HEK293 (cell line): ENCODE measurements around the gene BDP1.

Experiments
- HIC1 ChIP-seq: fragments of 450-650 bp; formaldehyde crosslinking; IDR thresholded peaks from 2 replicates; pipeline ENCODE4 v1.5.1; 2016; ENCODE audit warnings: missing biosample characterization, missing genetic modification characterization
- MYNN ChIP-seq: fragments of 450-650 bp; formaldehyde crosslinking; IDR thresholded peaks from 2 replicates; pipeline ENCODE4 v1.5.1; 2016; ENCODE audit warnings: missing biosample characterization, missing genetic modification characterization, borderline replicate concordance
- RBAK ChIP-seq: fragments of 450-650 bp; formaldehyde crosslinking; IDR thresholded peaks from 2 replicates; pipeline ENCODE4 v1.5.1; 2016; ENCODE audit warnings: missing biosample characterization, missing genetic modification characterization
- SETDB1 ChIP-seq: IDR thresholded peaks from one replicate; pipeline ENCODE4 v1.6.1; 2017; ENCODE audit warnings: mild to moderate bottlenecking, low read length, moderate library complexity, mixed read lengths; ENCODE audit not compliant: insufficient read length
- ZBTB17 ChIP-seq: fragments of 450-650 bp; formaldehyde crosslinking; IDR thresholded peaks from 2 replicates; pipeline ENCODE4 v1.5.1; 2016; ENCODE audit warnings: missing biosample characterization, missing genetic modification characterization
- ZBTB44 ChIP-seq: fragments of 450-650 bp; IDR thresholded peaks from 2 replicates; pipeline ENCODE4 v1.5.1; 2018; ENCODE audit warnings: missing biosample characterization, mild to moderate bottlenecking, missing genetic modification characterization
- ZBTB7A ChIP-seq: fragments of 450-650 bp; formaldehyde crosslinking; IDR thresholded peaks from 2 replicates; pipeline ENCODE4 v1.5.1; 2016; ENCODE audit warnings: low read depth, missing biosample characterization, missing genetic modification characterization
- ZNF140 ChIP-seq: fragments of 450-650 bp; formaldehyde crosslinking; IDR thresholded peaks from 2 replicates; pipeline ENCODE4 v1.5.1; 2016; ENCODE audit warnings: missing biosample characterization, missing genetic modification characterization
- ZNF146 ChIP-seq: fragments of 450-650 bp; formaldehyde crosslinking; IDR thresholded peaks from 2 replicates; pipeline ENCODE4 v1.5.1; 2016; ENCODE audit warnings: missing biosample characterization, missing genetic modification characterization
- ZNF280C ChIP-seq: fragments of 450-650 bp; formaldehyde crosslinking; IDR thresholded peaks from 2 replicates; pipeline ENCODE4 v1.5.1; 2016; ENCODE audit warnings: missing biosample characterization, missing genetic modification characterization
- ZNF335 ChIP-seq: fragments of 450-650 bp; formaldehyde crosslinking; conservative IDR thresholded peaks from 2 replicates; pipeline ENCODE4 v1.5.1; 2016; ENCODE audit warnings: missing biosample characterization, missing genetic modification characterization
- ZNF404 ChIP-seq: fragments of 450-650 bp; formaldehyde crosslinking; IDR thresholded peaks from 2 replicates; pipeline ENCODE4 v1.5.1; 2017; ENCODE audit warnings: missing biosample characterization, missing genetic modification characterization
- ZNF521 ChIP-seq: fragments of 450-650 bp; formaldehyde crosslinking; IDR thresholded peaks from 2 replicates; pipeline ENCODE4 v1.5.1; 2017; ENCODE audit warnings: missing biosample characterization, mild to moderate bottlenecking, missing genetic modification characterization
- ZNF571 ChIP-seq: fragments of 450-650 bp; formaldehyde crosslinking; IDR thresholded peaks from 2 replicates; pipeline ENCODE4 v1.5.0; 2017; ENCODE audit warnings: missing biosample characterization, missing genetic modification characterization
- ZNF626 ChIP-seq: fragments of 450-650 bp; sonication (Bioruptor Pico); formaldehyde crosslinking; IDR thresholded peaks from 2 replicates; pipeline ENCODE4 v1.5.1; 2018; ENCODE audit warnings: missing biosample characterization, missing genetic modification characterization, inconsistent platforms
- ZNF639 ChIP-seq: fragments of 450-650 bp; formaldehyde crosslinking; IDR thresholded peaks from 2 replicates; pipeline ENCODE4 v1.5.1; 2016; ENCODE audit warnings: missing biosample characterization, missing genetic modification characterization
- ZNF658 ChIP-seq: fragments of 450-650 bp; formaldehyde crosslinking; IDR thresholded peaks from 2 replicates; pipeline ENCODE4; 2016; ENCODE audit warnings: missing biosample characterization, missing genetic modification characterization
- ZNF830 ChIP-seq: fragments of 450-650 bp; IDR thresholded peaks from 2 replicates; pipeline ENCODE4 v1.5.0; 2018; ENCODE audit warnings: missing biosample characterization, missing genetic modification characterization, low read depth, mild to moderate bottlenecking, moderate library complexity
- TF ChIP-seq, protein P1 (sequence below): fragments of 450-650 bp; formaldehyde crosslinking; conservative IDR thresholded peaks from 2 replicates; pipeline ENCODE4 v1.5.1; 2016; ENCODE audit warnings: low read depth, missing biosample characterization, missing genetic modification characterization
- TF ChIP-seq, protein P2 (sequence below): fragments of 450-650 bp; formaldehyde crosslinking; IDR thresholded peaks from 2 replicates; pipeline ENCODE4 v1.5.1; 2016; ENCODE audit warnings: missing biosample characterization, missing genetic modification characterization
- TF ChIP-seq, protein P3 (sequence below): fragments of 450-650 bp; formaldehyde crosslinking; IDR thresholded peaks from 2 replicates; pipeline ENCODE4 v1.5.1; 2017; ENCODE audit warnings: missing biosample characterization, missing genetic modification characterization
- TF ChIP-seq, protein P4 (sequence below): fragments of 450-650 bp; formaldehyde crosslinking; IDR thresholded peaks from 2 replicates; pipeline ENCODE4 v1.5.1; 2016; ENCODE audit warnings: missing biosample characterization, missing genetic modification characterization

The BDP1 gene

DNA sequence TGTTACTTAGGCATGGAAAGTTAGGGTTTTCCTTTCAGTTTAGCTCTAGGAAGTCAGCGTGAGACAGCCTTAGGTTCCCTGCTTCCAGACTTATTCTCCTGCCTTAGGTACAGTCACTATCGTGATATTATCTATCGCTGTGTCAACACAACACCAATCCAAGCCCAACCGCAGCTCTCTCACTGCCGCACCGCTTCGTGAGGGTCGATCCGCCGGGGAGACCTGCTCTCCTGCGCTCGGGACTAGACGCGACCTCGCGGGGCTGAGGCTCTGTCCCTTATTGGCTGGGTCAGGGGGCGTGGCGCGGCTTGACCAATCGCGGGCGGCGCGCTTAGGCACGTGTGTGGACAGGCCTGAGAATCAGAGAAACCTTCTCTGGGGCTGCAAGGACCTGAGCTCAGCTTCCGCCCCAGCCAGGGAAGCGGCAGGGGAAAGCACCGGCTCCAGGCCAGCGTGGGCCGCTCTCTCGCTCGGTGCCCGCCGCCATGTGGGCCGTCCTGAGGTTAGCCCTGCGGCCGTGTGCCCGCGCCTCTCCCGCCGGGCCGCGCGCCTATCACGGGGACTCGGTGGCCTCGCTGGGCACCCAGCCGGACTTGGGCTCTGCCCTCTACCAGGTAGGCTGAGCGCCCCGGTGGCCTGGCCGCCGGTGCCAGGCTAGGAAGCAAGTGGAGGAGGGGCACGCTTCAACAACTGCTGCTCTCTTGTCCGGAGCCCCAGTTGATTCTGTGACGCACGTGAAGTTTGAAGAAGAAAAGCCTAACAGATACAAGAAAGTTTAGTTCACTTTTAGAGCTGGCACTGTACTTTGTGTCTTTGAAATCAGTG lies 131.7 kb downstream of the BDP1 start, which contains the start of gene MCCC2 (continued):
- TF ChIP-seq, protein P1, sequence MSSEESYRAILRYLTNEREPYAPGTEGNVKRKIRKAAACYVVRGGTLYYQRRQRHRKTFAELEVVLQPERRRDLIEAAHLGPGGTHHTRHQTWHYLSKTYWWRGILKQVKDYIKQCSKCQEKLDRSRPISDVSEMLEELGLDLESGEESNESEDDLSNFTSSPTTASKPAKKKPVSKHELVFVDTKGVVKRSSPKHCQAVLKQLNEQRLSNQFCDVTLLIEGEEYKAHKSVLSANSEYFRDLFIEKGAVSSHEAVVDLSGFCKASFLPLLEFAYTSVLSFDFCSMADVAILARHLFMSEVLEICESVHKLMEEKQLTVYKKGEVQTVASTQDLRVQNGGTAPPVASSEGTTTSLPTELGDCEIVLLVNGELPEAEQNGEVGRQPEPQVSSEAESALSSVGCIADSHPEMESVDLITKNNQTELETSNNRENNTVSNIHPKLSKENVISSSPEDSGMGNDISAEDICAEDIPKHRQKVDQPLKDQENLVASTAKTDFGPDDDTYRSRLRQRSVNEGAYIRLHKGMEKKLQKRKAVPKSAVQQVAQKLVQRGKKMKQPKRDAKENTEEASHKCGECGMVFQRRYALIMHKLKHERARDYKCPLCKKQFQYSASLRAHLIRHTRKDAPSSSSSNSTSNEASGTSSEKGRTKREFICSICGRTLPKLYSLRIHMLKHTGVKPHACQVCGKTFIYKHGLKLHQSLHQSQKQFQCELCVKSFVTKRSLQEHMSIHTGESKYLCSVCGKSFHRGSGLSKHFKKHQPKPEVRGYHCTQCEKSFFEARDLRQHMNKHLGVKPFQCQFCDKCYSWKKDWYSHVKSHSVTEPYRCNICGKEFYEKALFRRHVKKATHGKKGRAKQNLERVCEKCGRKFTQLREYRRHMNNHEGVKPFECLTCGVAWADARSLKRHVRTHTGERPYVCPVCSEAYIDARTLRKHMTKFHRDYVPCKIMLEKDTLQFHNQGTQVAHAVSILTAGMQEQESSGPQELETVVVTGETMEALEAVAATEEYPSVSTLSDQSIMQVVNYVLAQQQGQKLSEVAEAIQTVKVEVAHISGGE (tag by site-specific recombination) = peak; percentile 65
- TF ChIP-seq ZBTB7A (tag by site-specific recombination) (no peak), ZNF830 (tag by site-specific recombination) (no peak), ZBTB44 (tag by site-specific recombination) (no peak), ZNF280C (tag by site-specific recombination) (no peak), ZNF571 (tag by site-specific recombination) (no peak), SETDB1 (peak; percentile 39), ZNF404 (no peak), HIC1 (peak; percentile 88), ZNF521 (tag by site-specific recombination) (no peak), ZNF639 (tag by site-specific recombination) (no peak), RBAK (tag by site-specific recombination) (no peak), ZNF140 (tag by site-specific recombination) (no peak), ZBTB17 (tag by site-specific recombination) (peak; percentile 98), MYNN (tag by site-specific recombination) (no peak), ZNF626 (tag by site-specific recombination) (no peak), ZNF335 (tag by site-specific recombination) (peak; percentile 73), ZNF658 (tag by site-specific recombination) (no peak), ZNF146 (tag by site-specific recombination) (no peak)
- TF ChIP-seq, protein P2, sequence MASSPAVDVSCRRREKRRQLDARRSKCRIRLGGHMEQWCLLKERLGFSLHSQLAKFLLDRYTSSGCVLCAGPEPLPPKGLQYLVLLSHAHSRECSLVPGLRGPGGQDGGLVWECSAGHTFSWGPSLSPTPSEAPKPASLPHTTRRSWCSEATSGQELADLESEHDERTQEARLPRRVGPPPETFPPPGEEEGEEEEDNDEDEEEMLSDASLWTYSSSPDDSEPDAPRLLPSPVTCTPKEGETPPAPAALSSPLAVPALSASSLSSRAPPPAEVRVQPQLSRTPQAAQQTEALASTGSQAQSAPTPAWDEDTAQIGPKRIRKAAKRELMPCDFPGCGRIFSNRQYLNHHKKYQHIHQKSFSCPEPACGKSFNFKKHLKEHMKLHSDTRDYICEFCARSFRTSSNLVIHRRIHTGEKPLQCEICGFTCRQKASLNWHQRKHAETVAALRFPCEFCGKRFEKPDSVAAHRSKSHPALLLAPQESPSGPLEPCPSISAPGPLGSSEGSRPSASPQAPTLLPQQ (tag by site-specific recombination) = peak; percentile 62; the same call in 1 of the 2 replicates
- TF ChIP-seq, protein P3, sequence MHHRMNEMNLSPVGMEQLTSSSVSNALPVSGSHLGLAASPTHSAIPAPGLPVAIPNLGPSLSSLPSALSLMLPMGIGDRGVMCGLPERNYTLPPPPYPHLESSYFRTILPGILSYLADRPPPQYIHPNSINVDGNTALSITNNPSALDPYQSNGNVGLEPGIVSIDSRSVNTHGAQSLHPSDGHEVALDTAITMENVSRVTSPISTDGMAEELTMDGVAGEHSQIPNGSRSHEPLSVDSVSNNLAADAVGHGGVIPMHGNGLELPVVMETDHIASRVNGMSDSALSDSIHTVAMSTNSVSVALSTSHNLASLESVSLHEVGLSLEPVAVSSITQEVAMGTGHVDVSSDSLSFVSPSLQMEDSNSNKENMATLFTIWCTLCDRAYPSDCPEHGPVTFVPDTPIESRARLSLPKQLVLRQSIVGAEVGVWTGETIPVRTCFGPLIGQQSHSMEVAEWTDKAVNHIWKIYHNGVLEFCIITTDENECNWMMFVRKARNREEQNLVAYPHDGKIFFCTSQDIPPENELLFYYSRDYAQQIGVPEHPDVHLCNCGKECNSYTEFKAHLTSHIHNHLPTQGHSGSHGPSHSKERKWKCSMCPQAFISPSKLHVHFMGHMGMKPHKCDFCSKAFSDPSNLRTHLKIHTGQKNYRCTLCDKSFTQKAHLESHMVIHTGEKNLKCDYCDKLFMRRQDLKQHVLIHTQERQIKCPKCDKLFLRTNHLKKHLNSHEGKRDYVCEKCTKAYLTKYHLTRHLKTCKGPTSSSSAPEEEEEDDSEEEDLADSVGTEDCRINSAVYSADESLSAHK (tag by site-specific recombination) = no peak
- TF ChIP-seq, protein P4, sequence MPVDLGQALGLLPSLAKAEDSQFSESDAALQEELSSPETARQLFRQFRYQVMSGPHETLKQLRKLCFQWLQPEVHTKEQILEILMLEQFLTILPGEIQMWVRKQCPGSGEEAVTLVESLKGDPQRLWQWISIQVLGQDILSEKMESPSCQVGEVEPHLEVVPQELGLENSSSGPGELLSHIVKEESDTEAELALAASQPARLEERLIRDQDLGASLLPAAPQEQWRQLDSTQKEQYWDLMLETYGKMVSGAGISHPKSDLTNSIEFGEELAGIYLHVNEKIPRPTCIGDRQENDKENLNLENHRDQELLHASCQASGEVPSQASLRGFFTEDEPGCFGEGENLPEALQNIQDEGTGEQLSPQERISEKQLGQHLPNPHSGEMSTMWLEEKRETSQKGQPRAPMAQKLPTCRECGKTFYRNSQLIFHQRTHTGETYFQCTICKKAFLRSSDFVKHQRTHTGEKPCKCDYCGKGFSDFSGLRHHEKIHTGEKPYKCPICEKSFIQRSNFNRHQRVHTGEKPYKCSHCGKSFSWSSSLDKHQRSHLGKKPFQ (tag by site-specific recombination) = no peak
